Ovary (tissue), 9 donors: Measurements from ENCODE around the gene CNOT10. TPM values are rescaled to one million over a fixed set of nuclear protein-coding genes. Genes with fewer than 3 reads are reported as not detected.

ENCODE experiments used
- DNase-seq, 5 donors: peaks; one replicate each; pipeline ENCODE4 v3.0.0-alpha.2; 2019 to 2020
- H3K27ac ChIP-seq, 2 donors: fragments of 200-600 bp; one replicate each; pipeline versions ENCODE4 v1.5.1 to v1.8.0; 2019 to 2022
- H3K27me3 ChIP-seq: fragments of 200-600 bp; one replicate; pipeline ENCODE4 v1.8.0; 2022
- H3K36me3 ChIP-seq: fragments of 200-600 bp; sonication (generic); one replicate; pipeline ENCODE4 v1.5.1; 2019
- H3K4me1 ChIP-seq: one replicate; pipeline ENCODE4 v1.8.1; 2013; ENCODE audit warnings: mild to moderate bottlenecking, moderate library complexity; ENCODE audit not compliant: insufficient read depth
- H3K4me3 ChIP-seq: fragments of 200-600 bp; sonication (generic); one replicate; pipeline ENCODE4 v1.5.1; 2017
- H3K9me3 ChIP-seq, 2 donors: fragments of 200-600 bp in 1 of 2; sonication (generic) in 1 of 2; one replicate each; pipeline versions ENCODE4 v1.5.1 to v1.8.1; 2013 to 2019; ENCODE audit warnings: mild to moderate bottlenecking in 1 of 2, moderate library complexity in 1 of 2
- CTCF ChIP-seq, 3 donors: fragments of 450-650 bp in 2 of 3; fragments of 200-600 bp in 1 of 3; IDR thresholded peaks; one replicate each; pipeline versions ENCODE4 v1.5.1 to v1.8.0; 2016 to 2022; ENCODE audit warnings: antibody characterized with exemption in 3 of 3, mild to moderate bottlenecking in 1 of 3
- EP300 ChIP-seq: sonication (generic); formaldehyde crosslinking; IDR thresholded peaks from one replicate; pipeline ENCODE4 v1.6.1; 2017; ENCODE audit warnings: antibody characterized with exemption
- POLR2A ChIP-seq: fragments of 450-650 bp; IDR thresholded peaks from one replicate; pipeline ENCODE4 v1.6.1; 2017; ENCODE audit warnings: antibody characterized with exemption, mild to moderate bottlenecking, moderate library complexity
- WGBS, 3 donors: extraction: QIAGEN DNeasy Blood & Tissue Kit in 1 of 3; methylation state at CpG; one replicate each; pipeline versions ENCODE4 v1.1.5 to v1.1.7; 2013 to 2017; 5-methylcytosine and 5-hydroxymethylcytosine counted together
- intact Hi-C, 4 donors: fragments of 100-400 bp; cut with DNase I; formaldehyde crosslinking; loops; one replicate each; pipeline versions ENCODE4 v1.11.0 to v1.15.1; 2022 to 2023
- polyA plus RNA-seq, 2 donors: library from polyadenylated mRNA; stranded (reverse); fragments of 200-250 nt in 1 of 2; fragments of 350-450 nt in 1 of 2; fragmentation: Illumina TruSeq in 1 of 2; extraction: RNeasy Lipid Tissue Mini Kit (QIAGEN cat#74804) in 1 of 2; gene quantifications; one replicate each; pipeline ENCODE4 v1.2.3, GENCODE V29; 2013 to 2014
- total RNA-seq, 7 donors: library from RNA; depleted of rRNA in 2 of 7; stranded (reverse); fragments of >200 nt in 2 of 7; fragmentation: NEBNext Ultra II Directional in 3 of 7; extraction: Animal tissue kit (Norgen Biotek cat#: 25700) in 3 of 7; gene quantifications; one replicate each; pipeline versions ENCODE4 v1.1.0 to v1.2.4, GENCODE V29; 2016 to 2023
- donor health status: DM: no; HTN: no; CAD: no; lungs with moderate emphysema.
- donor health status: DM: no; HTN: no; CAD: no.
- donor health status: Bipolar disorder and iron deficiency.
- donor health status: DM: yes; HTN: yes; CAD: no.
- donor health status: DM: no; HTN: no; CAD: no.
- donor health status: DM: yes; HTN: yes; CAD: no.

CNOT10 gene
- total and polyA plus RNA-seq, 9 donors = 12.3 to 38.9 (median 24.1) TPM

GRCh38 chr3:32817558-32818228 is 132.7 kb downstream of the CNOT10 start, which contains the start of gene TRIM71:
Gene TRIM71 (plus strand): TSS chr3:32817997. CDS start chr3:32818081, 84 bp downstream.
- Histone ChIP-seq H3K27me3 (no peaks in the 10 kb centered on the region), H3K4me3 (no peak within 1 kb of the TSS), H3K9me3 (no peaks in the 10 kb centered on the region), H3K36me3 (no peaks in the 10 kb centered on the region), H3K27ac (no peak within 1 kb of the TSS), H3K4me1 (no peaks in the 10 kb centered on the region)
- intact Hi-C loops = no loop called here
- TF ChIP-seq EP300 (no peak), POLR2A (no peak), CTCF (IDR thresholded peaks at IDR 0.05) (no peak)
- 1 to 2% (median 1%) methylated on average over 38 to 59 of the region's 59 CpGs for WGBS, 3 donors
- no peak for DNase-seq

GRCh38 chr3:32818229-32818969 is 133.4 kb downstream of the CNOT10 start:
- Histone ChIP-seq H3K27ac (no peak overlapping the region), H3K27me3 (no peaks in the 10 kb centered on the region), H3K4me1 (no peaks in the 10 kb centered on the region), H3K4me3 (no peak overlapping the region), H3K36me3 (no peaks in the 10 kb centered on the region), H3K9me3 (no peaks in the 10 kb centered on the region)
- DNase-seq = no peak
- TF ChIP-seq CTCF (IDR thresholded peaks at IDR 0.05) (no peak), EP300 (no peak), POLR2A (no peak)
- intact Hi-C loops = no loop called here
- 1% methylated on average over 63 to 111 of the region's 111 CpGs for WGBS, 3 donors

GRCh38 chr3:32818970-32819511 is 134.1 kb downstream of the CNOT10 start:
- H3K27me3 ChIP-seq = no peaks in the 10 kb centered on the region
- DNase-seq = no peak
- intact Hi-C loops = no loop called here

More at GRCh38 chr3:32818970-32819511, 134.1 kb downstream of the CNOT10 start:
- Histone ChIP-seq H3K9me3 (no peaks in the 10 kb centered on the region), H3K4me3 (no peak overlapping the region), H3K36me3 (no peaks in the 10 kb centered on the region), H3K27ac (no peak overlapping the region), H3K4me1 (no peaks in the 10 kb centered on the region)
- 16 to 26% (median 21%) methylated on average over 25 of the region's 25 CpGs for WGBS, 3 donors
- TF ChIP-seq EP300 (no peak), POLR2A (no peak), CTCF (IDR thresholded peaks at IDR 0.05) (no peak)
